ENCODE data around the gene KLHDC10. TPM values are rescaled to one million over a fixed set of nuclear protein-coding genes. Genes with fewer than 3 reads are reported as not detected.

The KLHDC10 gene
- total and polyA plus RNA-seq, 2 donors (not counting 3 experiments of a cell fraction or from before 2014, with no cell fraction given) = 14.9 to 31.3 TPM

DNA sequence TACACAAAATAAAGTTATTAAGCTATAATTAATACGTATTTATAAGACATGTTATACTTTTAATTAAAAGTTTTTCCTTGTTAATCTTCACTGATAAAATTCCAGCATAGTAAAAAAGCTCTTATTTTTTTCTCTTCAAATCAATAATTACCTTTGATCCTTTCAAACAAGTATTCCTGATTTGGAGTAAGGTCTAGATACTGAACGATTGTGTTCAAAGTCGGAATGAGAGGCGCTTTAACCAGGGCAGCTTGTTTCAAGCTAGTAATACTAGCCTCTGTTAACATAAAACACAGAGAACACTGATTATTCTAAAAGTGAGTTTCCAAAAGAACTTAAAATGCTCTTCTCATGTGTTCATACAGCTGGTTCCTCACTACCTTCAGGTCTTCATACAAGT lies 107.9 kb downstream of the KLHDC10 start:
- dilution Hi-C loops (cut with MboI; ENCODE audit: extremely low pct_ligation_motif_present, low sequenced_read_pairs) = no loop called here
- H3K4me3 ChIP-seq (replicated peaks in 1 of 3; ENCODE audit: insufficient read depth in 1 of 3, low read depth in 1 of 3, low read length in 3 of 3) = no peak overlapping the region
- POLR2A ChIA-PET = no interaction called here
- H3K36me3 ChIP-seq (ENCODE audit: control insufficient read depth in 2 of 2, extremely low read depth in 1 of 2, insufficient read depth in 2 of 2, low read length in 2 of 2) = peaks cover 1 to 8% of the 10 kb centered on the region in 2 experiments
- no peak overlapping the region for H3K27ac ChIP-seq (ENCODE audit: insufficient read depth, low read depth, low read length)
- no peak overlapping the region for H3K9ac ChIP-seq (replicated peaks; ENCODE audit: extremely low read depth, insufficient read depth, low read length)
- no peak overlapping the region for H3K4me2 ChIP-seq (ENCODE audit: insufficient read depth, low read length)
- no peak for FAIRE-seq
- TF ChIP-seq MYC (IDR thresholded peaks at IDR 0.05; ENCODE audit: low read depth, low read length) (no peak), JUN (IDR thresholded peaks at IDR 0.05; ENCODE audit: borderline replicate concordance, insufficient read depth, insufficient read length, low read depth) (no peak), CTCF (IDR thresholded peaks at IDR 0.05; ENCODE audit: extremely low read depth in 1 of 2, insufficient read depth in 1 of 2, low read depth in 1 of 2, low read length in 2 of 2) (no peak), POLR2A (IDR thresholded peaks at IDR 0.05; ENCODE audit: low read depth, low read length) (no peak)
- TF ChIP-seq, protein P1, sequence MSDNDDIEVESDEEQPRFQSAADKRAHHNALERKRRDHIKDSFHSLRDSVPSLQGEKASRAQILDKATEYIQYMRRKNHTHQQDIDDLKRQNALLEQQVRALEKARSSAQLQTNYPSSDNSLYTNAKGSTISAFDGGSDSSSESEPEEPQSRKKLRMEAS (IDR thresholded peaks at IDR 0.05; ENCODE audit: insufficient read depth, insufficient read length) = no peak
- no peaks in the 10 kb centered on the region for H3K9me1 ChIP-seq (replicated peaks; ENCODE audit: control insufficient read depth, extremely low read depth, insufficient read depth, low read length)
- H3K79me2 ChIP-seq (ENCODE audit: control insufficient read depth, insufficient read depth, low read length) = no peaks in the 10 kb centered on the region
- H3K9me3 ChIP-seq (replicated peaks; ENCODE audit: control insufficient read depth, insufficient read depth, low read length) = no peaks in the 10 kb centered on the region
- CTCF ChIA-PET = no interaction called here
- no peaks in the 10 kb centered on the region for H3K27me3 ChIP-seq (ENCODE audit: control insufficient read depth in 2 of 2, insufficient read depth in 2 of 2, low read length in 2 of 2)
- no peaks in the 10 kb centered on the region for H3K4me1 ChIP-seq (ENCODE audit: control insufficient read depth, extremely low read depth, insufficient read depth, low read length)
- no peak for DNase-seq (ENCODE audit: low read depth, low spot score)
- no peaks in the 10 kb centered on the region for H4K20me1 ChIP-seq (replicated peaks; ENCODE audit: control insufficient read depth, extremely low read depth, insufficient read depth, low read length)
- no TSS peak for BruUV-seq (replicated peaks)
- no peak overlapping the region for H2AFZ ChIP-seq (ENCODE audit: low read depth, low read length)
- intact Hi-C loops (cut with micrococcal nuclease) = no loop called here

- Histone ChIP-seq H3K27ac (ENCODE audit: insufficient read depth, low read depth, low read length) (no peak overlapping the region), H4K20me1 (replicated peaks; ENCODE audit: control insufficient read depth, extremely low read depth, insufficient read depth, low read length) (no peaks in the 10 kb centered on the region), H3K4me1 (ENCODE audit: control insufficient read depth, extremely low read depth, insufficient read depth, low read length) (no peaks in the 10 kb centered on the region), H3K9me1 (replicated peaks; ENCODE audit: control insufficient read depth, extremely low read depth, insufficient read depth, low read length) (no peaks in the 10 kb centered on the region), H3K27me3 (ENCODE audit: control insufficient read depth in 2 of 2, insufficient read depth in 2 of 2, low read length in 2 of 2) (no peaks in the 10 kb centered on the region), H3K4me2 (ENCODE audit: insufficient read depth, low read length) (no peak overlapping the region), H2AFZ (ENCODE audit: low read depth, low read length) (no peak overlapping the region), H3K4me3 (replicated peaks in 1 of 3; ENCODE audit: insufficient read depth in 1 of 3, low read depth in 1 of 3, low read length in 3 of 3) (no peak overlapping the region), H3K9ac (replicated peaks; ENCODE audit: extremely low read depth, insufficient read depth, low read length) (no peak overlapping the region), H3K79me2 (ENCODE audit: control insufficient read depth, insufficient read depth, low read length) (no peaks in the 10 kb centered on the region), H3K36me3 (ENCODE audit: control insufficient read depth in 2 of 2, extremely low read depth in 1 of 2, insufficient read depth in 2 of 2, low read length in 2 of 2) (peaks cover 3 to 11% of the 10 kb centered on the region in 2 experiments), H3K9me3 (replicated peaks; ENCODE audit: control insufficient read depth, insufficient read depth, low read length) (no peaks in the 10 kb centered on the region)
- ChIA-PET CTCF (interaction anchor here (0.8 kb wide), 1 partner anchor 107 kb away, joined by 3 read pairs; no protein-coding TSS in a partner anchor), POLR2A (no interaction called here)
- FAIRE-seq (no peak), DNase-seq (ENCODE audit: low read depth, low spot score) (no peak)
- no TSS peak for BruUV-seq (replicated peaks)
- intact Hi-C loops (cut with micrococcal nuclease) (no loop called here), dilution Hi-C loops (cut with MboI; ENCODE audit: extremely low pct_ligation_motif_present, low sequenced_read_pairs) (no loop called here)
- TF ChIP-seq JUN (IDR thresholded peaks at IDR 0.05; ENCODE audit: borderline replicate concordance, insufficient read depth, insufficient read length, low read depth) (no peak), CTCF (IDR thresholded peaks at IDR 0.05; ENCODE audit: extremely low read depth in 1 of 2, insufficient read depth in 1 of 2, low read depth in 1 of 2, low read length in 2 of 2) (no peak), POLR2AphosphoS5 (IDR thresholded peaks at IDR 0.05; ENCODE audit: insufficient read depth, low read depth, low read length) (no peak), POLR2A (IDR thresholded peaks at IDR 0.05; ENCODE audit: low read depth, low read length) (no peak), EZH2 (IDR thresholded peaks at IDR 0.05; ENCODE audit: borderline replicate concordance, low read depth, low read length, severe bottlenecking) (no peak), GATA2 (IDR thresholded peaks at IDR 0.05; ENCODE audit: insufficient read depth, insufficient read length, low read depth, low read length) (no peak), MYC (IDR thresholded peaks at IDR 0.05; ENCODE audit: low read depth, low read length) (no peak), FOS (IDR thresholded peaks at IDR 0.05; ENCODE audit: borderline replicate concordance, insufficient read depth, low read length) (no peak)
- TF ChIP-seq, protein P1 (IDR thresholded peaks at IDR 0.05; ENCODE audit: insufficient read depth, insufficient read length) = no peak
Measured at GRCh38 chr7:130179631-130180030, 109.3 kb downstream of the KLHDC10 start.

All from endothelial cell of umbilical vein (primary cell).